HL-60 (cell line): ENCODE data around the gene SCAP.

ENCODE experiments used
- DNase-seq, 2 experiments: peaks; one replicate each; pipeline ENCODE4 v3.0.0-alpha.2; 2010 to 2020; ENCODE audit warnings: low read depth in 1 of 2, low spot score in 1 of 2
- H3K27ac ChIP-seq: fragments of 250-450 bp; sonication (Bioruptor Pico); replicated peaks from 2 replicates; pipeline ENCODE4 v1.5.1; 2020; ENCODE audit warnings: mild to moderate bottlenecking, moderate library complexity
- H3K27me3 ChIP-seq: fragments of 250-450 bp; sonication (Bioruptor Pico); 2 replicates; pipeline ENCODE4 v1.5.1; 2021; ENCODE audit warnings: mild to moderate bottlenecking, moderate library complexity; ENCODE audit not compliant: insufficient read depth, poor library complexity, severe bottlenecking
- H3K4me3 ChIP-seq: replicated peaks from 2 replicates; pipeline ENCODE4 v1.5.1; 2011; ENCODE audit warnings: mild to moderate bottlenecking, control low read depth, low read length; ENCODE audit not compliant: insufficient read depth
- CTCF ChIP-seq: IDR thresholded peaks from one replicate; pipeline ENCODE4 v1.5.1; 2011; ENCODE audit warnings: low read length, control low read depth, inconsistent platforms; ENCODE audit not compliant: insufficient read depth
- GABPA ChIP-seq: IDR thresholded peaks from 2 replicates; pipeline ENCODE4 v1.6.1; 2012; ENCODE audit warnings: low read depth
- POLR2AphosphoS5 ChIP-seq: IDR thresholded peaks from 2 replicates; pipeline ENCODE4 v1.6.1; 2012; ENCODE audit warnings: low read depth
- SPI1 ChIP-seq: IDR thresholded peaks from 2 replicates; pipeline ENCODE4 v1.6.1; 2012; ENCODE audit warnings: low read depth, mild to moderate bottlenecking, borderline replicate concordance
- TF ChIP-seq, protein P1 (sequence below): IDR thresholded peaks from 2 replicates; pipeline ENCODE4 v1.6.1; 2012; ENCODE audit warnings: low read depth; ENCODE audit not compliant: insufficient replicate concordance

Gene SCAP

DNA sequence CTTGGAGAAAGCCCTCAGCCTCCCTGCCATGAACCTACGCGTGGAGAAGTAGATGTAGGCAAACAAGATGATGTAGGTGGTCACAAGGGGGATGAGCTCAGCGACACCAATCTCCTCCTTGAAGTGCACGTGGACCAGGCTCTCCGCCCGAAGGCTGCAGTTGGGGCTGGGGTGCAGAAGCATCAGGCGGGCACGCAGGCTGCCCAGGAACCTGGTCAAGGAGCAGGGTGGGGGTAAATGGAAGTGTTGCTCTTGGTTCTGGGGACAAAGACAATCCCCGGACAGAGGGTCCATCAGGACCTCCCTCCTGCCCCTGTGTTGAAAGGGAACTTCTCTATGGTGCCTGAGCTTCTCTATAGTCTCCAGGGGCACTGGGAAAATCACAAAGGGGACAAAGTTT, 49.8 kb downstream of the SCAP start:
- no peak for DNase-seq
- H3K27me3 ChIP-seq: no peaks in the 10 kb centered on the region
- TF ChIP-seq POLR2AphosphoS5 (no peak), CTCF (no peak), SPI1 (no peak), GABPA (no peak)
- TF ChIP-seq, protein P1, sequence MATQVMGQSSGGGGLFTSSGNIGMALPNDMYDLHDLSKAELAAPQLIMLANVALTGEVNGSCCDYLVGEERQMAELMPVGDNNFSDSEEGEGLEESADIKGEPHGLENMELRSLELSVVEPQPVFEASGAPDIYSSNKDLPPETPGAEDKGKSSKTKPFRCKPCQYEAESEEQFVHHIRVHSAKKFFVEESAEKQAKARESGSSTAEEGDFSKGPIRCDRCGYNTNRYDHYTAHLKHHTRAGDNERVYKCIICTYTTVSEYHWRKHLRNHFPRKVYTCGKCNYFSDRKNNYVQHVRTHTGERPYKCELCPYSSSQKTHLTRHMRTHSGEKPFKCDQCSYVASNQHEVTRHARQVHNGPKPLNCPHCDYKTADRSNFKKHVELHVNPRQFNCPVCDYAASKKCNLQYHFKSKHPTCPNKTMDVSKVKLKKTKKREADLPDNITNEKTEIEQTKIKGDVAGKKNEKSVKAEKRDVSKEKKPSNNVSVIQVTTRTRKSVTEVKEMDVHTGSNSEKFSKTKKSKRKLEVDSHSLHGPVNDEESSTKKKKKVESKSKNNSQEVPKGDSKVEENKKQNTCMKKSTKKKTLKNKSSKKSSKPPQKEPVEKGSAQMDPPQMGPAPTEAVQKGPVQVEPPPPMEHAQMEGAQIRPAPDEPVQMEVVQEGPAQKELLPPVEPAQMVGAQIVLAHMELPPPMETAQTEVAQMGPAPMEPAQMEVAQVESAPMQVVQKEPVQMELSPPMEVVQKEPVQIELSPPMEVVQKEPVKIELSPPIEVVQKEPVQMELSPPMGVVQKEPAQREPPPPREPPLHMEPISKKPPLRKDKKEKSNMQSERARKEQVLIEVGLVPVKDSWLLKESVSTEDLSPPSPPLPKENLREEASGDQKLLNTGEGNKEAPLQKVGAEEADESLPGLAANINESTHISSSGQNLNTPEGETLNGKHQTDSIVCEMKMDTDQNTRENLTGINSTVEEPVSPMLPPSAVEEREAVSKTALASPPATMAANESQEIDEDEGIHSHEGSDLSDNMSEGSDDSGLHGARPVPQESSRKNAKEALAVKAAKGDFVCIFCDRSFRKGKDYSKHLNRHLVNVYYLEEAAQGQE: no peak
- no peak overlapping the region for H3K27ac ChIP-seq
- no peak overlapping the region for H3K4me3 ChIP-seq

GRCh38 chr3:47425383-47425778, 50.4 kb downstream of the SCAP start:
- no peaks in the 10 kb centered on the region for H3K27me3 ChIP-seq
- no peak overlapping the region for H3K4me3 ChIP-seq
- DNase-seq: no peak
- TF ChIP-seq SPI1 (no peak), GABPA (no peak), CTCF (no peak), POLR2AphosphoS5 (no peak)
- TF ChIP-seq, protein P1: no peak
- H3K27ac ChIP-seq: no peak overlapping the region

- H3K27me3 ChIP-seq: no peaks in the 10 kb centered on the region
- no peak for DNase-seq
- no peak overlapping the region for H3K4me3 ChIP-seq
- H3K27ac ChIP-seq: no peak overlapping the region
- TF ChIP-seq SPI1: no peak
- no peak for TF ChIP-seq GABPA
- TF ChIP-seq, protein P1: no peak
- no peak for TF ChIP-seq POLR2AphosphoS5
- TF ChIP-seq CTCF: no peak
These were observed 51.0 kb downstream of the SCAP start for GRCh38 chr3:47424434-47425382.
